Endothelial cell of umbilical vein (primary cell): ENCODE results near the gene ZNF3.

Experiments used
- CTCF ChIP-seq, 2 donors: IDR thresholded peaks; 1 replicate in 1 of 2; 2 replicates in 1 of 2; pipeline ENCODE4 v1.5.1; 2011; ENCODE audit warnings: low read length in 2 of 2, mild to moderate bottlenecking in 2 of 2, moderate library complexity in 2 of 2, control low read depth in 1 of 2, inconsistent platforms in 1 of 2, low read depth in 1 of 2; ENCODE audit not compliant: insufficient read depth in 1 of 2; ENCODE audit errors: extremely low read depth in 1 of 2
- EZH2 ChIP-seq: IDR thresholded peaks from 2 replicates; pipeline ENCODE4 v1.6.1; 2012; ENCODE audit warnings: borderline replicate concordance, low read depth, mild to moderate bottlenecking, moderate library complexity, low read length, inconsistent platforms; ENCODE audit not compliant: severe bottlenecking
- JUN ChIP-seq: IDR thresholded peaks from 2 replicates; pipeline ENCODE4 v1.6.1; 2011; ENCODE audit warnings: borderline replicate concordance, low read depth; ENCODE audit not compliant: insufficient read length, insufficient read depth
- POLR2A ChIP-seq: IDR thresholded peaks from 2 replicates; pipeline ENCODE4 v1.6.1; 2012; ENCODE audit warnings: low read depth, mild to moderate bottlenecking, control low read depth, low read length
- POLR2AphosphoS5 ChIP-seq: IDR thresholded peaks from 2 replicates; pipeline ENCODE4 v1.6.1; 2012; ENCODE audit warnings: low read depth, mild to moderate bottlenecking, control low read depth, low read length, moderate library complexity; ENCODE audit not compliant: insufficient read depth

GRCh38 chr7:100044718-100045117 is 36.8 kb downstream of the ZNF3 start:
- TF ChIP-seq CTCF (IDR thresholded peaks at IDR 0.05; ENCODE audit: extremely low read depth in 1 of 2, insufficient read depth in 1 of 2, low read depth in 1 of 2, low read length in 2 of 2) (no peak), JUN (no peak), POLR2A (no peak), EZH2 (no peak), POLR2AphosphoS5 (no peak)
